ENCODE results near the gene NDOR1. TPM values are rescaled to one million over a fixed set of nuclear protein-coding genes. Genes with fewer than 3 reads are reported as not detected.
A peak's percentile ranks its signal among the peaks of the same experiment; 100 is the strongest.

NDOR1 gene
- total RNA-seq, 1 experiment from 2014 or later: 31.8 TPM

- H3K4me3 Mint-ChIP-seq (ENCODE audit: unreplicated experiment): no peak overlapping the region
- POLR2A ChIA-PET: no interaction called here
- Histone ChIP-seq H3K36me3 (ENCODE audit: control insufficient read depth, insufficient read depth, low read length) (peaks cover 2% of the 10 kb centered on the region), H3K9me3 (no peaks in the 10 kb centered on the region), H3K4me3 (ENCODE audit: low read depth, low read length) (no peak overlapping the region), H3K4me1 (peaks cover 29% of the 10 kb centered on the region), H3K27me3 (replicated peaks; ENCODE audit: control insufficient read depth, insufficient read depth, low read length) (no peaks in the 10 kb centered on the region)
- TF ChIP-seq CTCF (IDR thresholded peaks at IDR 0.05; ENCODE audit: insufficient read depth in 1 of 2, low read depth in 1 of 2, low read length in 1 of 2, severe bottlenecking in 1 of 2, unreplicated experiment in 1 of 2): no peak
- BruUV-seq (replicated peaks): no TSS peak
- no peak for DNase-seq
- CTCF ChIA-PET: no interaction called here
- H3K36me3 Mint-ChIP-seq (ENCODE audit: insufficient read depth, unreplicated experiment): peaks cover 33% of the 10 kb centered on the region
- intact Hi-C loops (cut with micrococcal nuclease; ENCODE audit: unreplicated experiment): no loop called here
- H3K9me3 Mint-ChIP-seq (ENCODE audit: unreplicated experiment): no peaks in the 10 kb centered on the region
- no peaks in the 10 kb centered on the region for H3K27me3 Mint-ChIP-seq (ENCODE audit: insufficient read depth, unreplicated experiment)
- H3K27ac Mint-ChIP-seq (ENCODE audit: unreplicated experiment): no peak overlapping the region
- H3K4me1 Mint-ChIP-seq (ENCODE audit: low read depth, unreplicated experiment): peaks cover 15% of the 10 kb centered on the region
These were observed 11.7 kb upstream of the NDOR1 start for GRCh38 chr9:137193771-137194170.

- ChIA-PET CTCF (no interaction called here), POLR2A (no interaction called here)
- no peak for DNase-seq
- Mint-ChIP-seq H3K9me3 (ENCODE audit: unreplicated experiment) (no peaks in the 10 kb centered on the region), H3K27me3 (ENCODE audit: insufficient read depth, unreplicated experiment) (no peaks in the 10 kb centered on the region), H3K4me3 (ENCODE audit: unreplicated experiment) (no peak overlapping the region), H3K36me3 (ENCODE audit: insufficient read depth, unreplicated experiment) (peaks cover 28% of the 10 kb centered on the region), H3K4me1 (ENCODE audit: low read depth, unreplicated experiment) (peaks cover 15% of the 10 kb centered on the region), H3K27ac (ENCODE audit: unreplicated experiment) (no peak overlapping the region)
- no peak overlapping the region for H3K4me3 ChIP-seq (ENCODE audit: low read depth, low read length)
- no peaks in the 10 kb centered on the region for H3K27me3 ChIP-seq (replicated peaks; ENCODE audit: control insufficient read depth, insufficient read depth, low read length)
- H3K36me3 ChIP-seq (ENCODE audit: control insufficient read depth, insufficient read depth, low read length): peaks cover 2% of the 10 kb centered on the region
- intact Hi-C loops (cut with micrococcal nuclease; ENCODE audit: unreplicated experiment): no loop called here
- no TSS peak for BruUV-seq (replicated peaks)
- no peaks in the 10 kb centered on the region for H3K9me3 ChIP-seq
- no peak for TF ChIP-seq CTCF (IDR thresholded peaks at IDR 0.05; ENCODE audit: insufficient read depth in 1 of 2, low read depth in 1 of 2, low read length in 1 of 2, severe bottlenecking in 1 of 2, unreplicated experiment in 1 of 2)
- H3K4me1 ChIP-seq: peaks cover 35% of the 10 kb centered on the region
These were observed 11.1 kb upstream of the NDOR1 start for GRCh38 chr9:137194388-137194787.

GRCh38 chr9:137194909-137195308 lies 10.6 kb upstream of the NDOR1 start:
- H3K4me3 Mint-ChIP-seq (ENCODE audit: unreplicated experiment): no peak overlapping the region
- ChIA-PET CTCF (interaction anchor here (0.7 to 1.1 kb wide), 2 partner anchors 33 to 42 kb away, joined by 3 to 4 read pairs; no protein-coding TSS in a partner anchor), POLR2A (no interaction called here)

More at GRCh38 chr9:137194909-137195308, 10.6 kb upstream of the NDOR1 start:
- H3K27me3 Mint-ChIP-seq (ENCODE audit: insufficient read depth, unreplicated experiment): no peaks in the 10 kb centered on the region
- no peaks in the 10 kb centered on the region for H3K9me3 Mint-ChIP-seq (ENCODE audit: unreplicated experiment)
- intact Hi-C loops (cut with micrococcal nuclease; ENCODE audit: unreplicated experiment): no loop called here
- H3K4me3 ChIP-seq (ENCODE audit: low read depth, low read length): no peak overlapping the region
- H3K4me1 ChIP-seq: peaks cover 32% of the 10 kb centered on the region
- H3K9me3 ChIP-seq: no peaks in the 10 kb centered on the region
- no TSS peak for BruUV-seq (replicated peaks)
- peak overlapping the region; percentile 61 for H3K27ac Mint-ChIP-seq (ENCODE audit: unreplicated experiment)
- TF ChIP-seq CTCF (IDR thresholded peaks at IDR 0.05; ENCODE audit: insufficient read depth in 1 of 2, low read depth in 1 of 2, low read length in 1 of 2, severe bottlenecking in 1 of 2, unreplicated experiment in 1 of 2): no peak
- H3K4me1 Mint-ChIP-seq (ENCODE audit: low read depth, unreplicated experiment): peaks cover 15% of the 10 kb centered on the region
- peaks cover 30% of the 10 kb centered on the region for H3K36me3 Mint-ChIP-seq (ENCODE audit: insufficient read depth, unreplicated experiment)
- no peak for DNase-seq
- no peaks in the 10 kb centered on the region for H3K27me3 ChIP-seq (replicated peaks; ENCODE audit: control insufficient read depth, insufficient read depth, low read length)
- H3K36me3 ChIP-seq (ENCODE audit: control insufficient read depth, insufficient read depth, low read length): peaks cover 2% of the 10 kb centered on the region

Measured in Caco-2 (cell line).